ENCODE results near the gene ZBED2.

GRCh38 chr3:111605018-111605417 lies 9.9 kb upstream of the ZBED2 start:
- TF ChIP-seq CTCF (IDR thresholded peaks at IDR 0.05) (no peak), POLR2A (IDR thresholded peaks at IDR 0.05) (no peak)

All from body of pancreas (tissue), 4 donors.